HFFc6 (cell line): ENCODE results near the gene CYP26A1. TPM values are rescaled to one million over a fixed set of nuclear protein-coding genes. Genes with fewer than 3 reads are reported as not detected.
A peak's percentile ranks its signal among the peaks of the same experiment; 100 is the strongest.

Experiments used
- DNase-seq: peaks from one replicate; pipeline ENCODE4 v3.0.0-alpha.2; 2018
- H3K27ac Mint-ChIP-seq: 2 replicates; pipeline ENCODE4 v1.8.0; 2020; ENCODE audit warnings: mild to moderate bottlenecking, mixed read lengths
- H3K27me3 Mint-ChIP-seq: 2 replicates; pipeline ENCODE4 v1.8.0; 2021; ENCODE audit warnings: mild to moderate bottlenecking, moderate library complexity, mixed read lengths; ENCODE audit not compliant: insufficient read depth
- H3K36me3 Mint-ChIP-seq: 2 replicates; pipeline ENCODE4 v1.8.0; 2021; ENCODE audit warnings: low read depth, mixed read lengths
- H3K4me1 Mint-ChIP-seq: 2 replicates; pipeline ENCODE4 v1.8.0; 2020; ENCODE audit warnings: low read depth, mixed read lengths
- H3K4me3 Mint-ChIP-seq: 2 replicates; pipeline ENCODE4 v1.8.0; 2020; ENCODE audit warnings: mild to moderate bottlenecking, moderate library complexity, mixed read lengths
- H3K9me3 Mint-ChIP-seq: 2 replicates; pipeline ENCODE4 v1.8.0; 2020; ENCODE audit warnings: mild to moderate bottlenecking, mixed read lengths
- CTCF ChIP-seq: fragments of 200-600 bp; sonication (generic); IDR thresholded peaks from 2 replicates; pipeline ENCODE4 v1.5.0; 2021; ENCODE audit warnings: antibody characterized with exemption, mild to moderate bottlenecking
- total RNA-seq, 6 experiments: library from RNA; stranded (reverse); fragmentation: NEBNext Ultra II Directional; extraction: Animal tissue kit (Norgen Biotek cat#: 25700); gene quantifications; 2 replicates in 1 of 6; 3 replicates in 5 of 6; pipeline ENCODE4 v1.2.3, GENCODE V29; 2021

Gene CYP26A1
- total RNA-seq, 6 experiments from 2014 or later: not detected

DNA sequence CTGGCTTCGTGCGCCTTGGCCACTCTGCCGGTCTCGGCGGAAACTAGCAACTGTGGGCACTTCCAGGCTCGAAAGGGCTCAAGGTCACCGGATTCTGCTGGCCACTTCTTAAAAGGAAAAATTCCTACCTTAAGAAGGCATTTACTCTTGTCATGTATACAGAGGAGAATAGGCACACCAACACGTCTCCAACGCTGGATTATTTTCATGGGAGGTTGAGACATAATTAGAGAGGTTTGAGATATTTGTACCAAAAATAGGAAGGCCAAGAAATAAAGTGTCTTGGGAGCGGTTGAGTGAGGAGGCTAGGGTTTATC lies 4.5 kb upstream of the CYP26A1 start:
- TF ChIP-seq CTCF: no peak
- H3K27me3 Mint-ChIP-seq: peaks cover 68% of the 10 kb centered on the region
- H3K36me3 Mint-ChIP-seq: no peaks in the 10 kb centered on the region; the same call in 1 of the 2 replicates
- no peak overlapping the region for H3K27ac Mint-ChIP-seq
- H3K4me1 Mint-ChIP-seq: peaks cover 12% of the 10 kb centered on the region
- no peak for DNase-seq
- H3K9me3 Mint-ChIP-seq: no peaks in the 10 kb centered on the region
- no peak overlapping the region for H3K4me3 Mint-ChIP-seq

GRCh38 chr10:93070378-93071176 lies 3.1 kb upstream of the CYP26A1 start:
- no peak for TF ChIP-seq CTCF
- H3K4me1 Mint-ChIP-seq: peaks cover 18% of the 10 kb centered on the region
- H3K36me3 Mint-ChIP-seq: no peaks in the 10 kb centered on the region; the same call in 1 of the 2 replicates
- H3K4me3 Mint-ChIP-seq: peak overlapping the region; percentile 7; the same call in 1 of the 2 replicates
- H3K27ac Mint-ChIP-seq: no peak overlapping the region
- DNase-seq: no peak
- no peaks in the 10 kb centered on the region for H3K9me3 Mint-ChIP-seq
- H3K27me3 Mint-ChIP-seq: peaks cover 69% of the 10 kb centered on the region

GRCh38 chr10:93071177-93071472 lies 2.6 kb upstream of the CYP26A1 start:
- Mint-ChIP-seq H3K4me3 (peak overlapping the region; percentile 7; the same call in 1 of the 2 replicates), H3K36me3 (no peaks in the 10 kb centered on the region; the same call in 1 of the 2 replicates), H3K9me3 (no peaks in the 10 kb centered on the region), H3K27ac (no peak overlapping the region), H3K27me3 (peaks cover 71% of the 10 kb centered on the region), H3K4me1 (peaks cover 18% of the 10 kb centered on the region)
- TF ChIP-seq CTCF: no peak
- no peak for DNase-seq

GRCh38 chr10:93071674-93072224 lies 1.9 kb upstream of the CYP26A1 start:
- Mint-ChIP-seq H3K9me3 (no peaks in the 10 kb centered on the region), H3K4me1 (peaks cover 22% of the 10 kb centered on the region), H3K27ac (no peak overlapping the region), H3K4me3 (peak overlapping the region; percentile 78), H3K27me3 (peaks cover 65% of the 10 kb centered on the region), H3K36me3 (no peaks in the 10 kb centered on the region; the same call in 1 of the 2 replicates)
- DNase-seq: no peak
- no peak for TF ChIP-seq CTCF

GRCh38 chr10:93072225-93072712 lies 1.4 kb upstream of the CYP26A1 start:
- no peak for TF ChIP-seq CTCF
- Mint-ChIP-seq H3K4me3 (peak overlapping the region; percentile 78), H3K27me3 (peaks cover 60% of the 10 kb centered on the region), H3K4me1 (peaks cover 25% of the 10 kb centered on the region), H3K27ac (no peak overlapping the region), H3K9me3 (no peaks in the 10 kb centered on the region), H3K36me3 (no peaks in the 10 kb centered on the region; the same call in 1 of the 2 replicates)
- no peak for DNase-seq
